Thoracic aorta (tissue), 2 donors: ENCODE results near the gene APBA2. TPM values are rescaled to one million over a fixed set of nuclear protein-coding genes. Genes with fewer than 3 reads are reported as not detected.

Experiments used
- ATAC-seq: fragments of 150-250 bp; one replicate; pipeline ENCODE4 v1.8.0; 2017; ENCODE audit warnings: low read depth; ENCODE audit not compliant: insufficient number of reproducible peaks, low FRiP score
- DNase-seq: peaks from one replicate; pipeline ENCODE4 v3.0.0-alpha.2; 2020; ENCODE audit warnings: low spot score
- H3K27ac ChIP-seq, 2 donors: fragments of 200-600 bp; sonication (generic); 1 replicate in 1 of 2; 2 replicates in 1 of 2; pipeline ENCODE4 v1.5.1; 2016; ENCODE audit warnings: mild to moderate bottlenecking in 2 of 2, moderate library complexity in 2 of 2
- H3K27me3 ChIP-seq: fragments of 200-600 bp; sonication (generic); replicated peaks from 2 replicates; pipeline ENCODE4 v1.6.0; 2016; ENCODE audit warnings: mild to moderate bottlenecking; ENCODE audit not compliant: insufficient read depth
- H3K36me3 ChIP-seq: fragments of 200-600 bp; sonication (generic); one replicate; pipeline ENCODE4 v1.5.1; 2016
- H3K4me1 ChIP-seq, 2 donors: fragments of 200-600 bp; sonication (generic); 1 replicate in 1 of 2; 2 replicates in 1 of 2; pipeline versions ENCODE4 v1.5.1 to v1.6.0; 2016; ENCODE audit warnings: low read depth in 2 of 2, mild to moderate bottlenecking in 1 of 2; ENCODE audit not compliant: control insufficient read depth in 1 of 2
- H3K4me3 ChIP-seq: fragments of 200-600 bp; sonication (generic); 2 replicates; pipeline ENCODE4 v1.5.1; 2016; ENCODE audit warnings: mild to moderate bottlenecking
- H3K9me3 ChIP-seq: fragments of 200-600 bp; sonication (generic); 2 replicates; pipeline ENCODE4 v1.5.1; 2016
- CTCF ChIP-seq: fragments of 200-600 bp; sonication (generic); IDR thresholded peaks from one replicate; pipeline ENCODE4 v1.5.1; 2019; ENCODE audit warnings: antibody characterized with exemption
- total RNA-seq, 2 donors: library from RNA; depleted of rRNA; stranded (reverse); fragments of >200 nt; gene quantifications; one replicate each; pipeline versions ENCODE4 v1.1.0 to v1.2.3, GENCODE V29; 2016

The APBA2 gene
- total RNA-seq, 2 donors from 2014 or later = 4.9 to 5.6 TPM

DNA sequence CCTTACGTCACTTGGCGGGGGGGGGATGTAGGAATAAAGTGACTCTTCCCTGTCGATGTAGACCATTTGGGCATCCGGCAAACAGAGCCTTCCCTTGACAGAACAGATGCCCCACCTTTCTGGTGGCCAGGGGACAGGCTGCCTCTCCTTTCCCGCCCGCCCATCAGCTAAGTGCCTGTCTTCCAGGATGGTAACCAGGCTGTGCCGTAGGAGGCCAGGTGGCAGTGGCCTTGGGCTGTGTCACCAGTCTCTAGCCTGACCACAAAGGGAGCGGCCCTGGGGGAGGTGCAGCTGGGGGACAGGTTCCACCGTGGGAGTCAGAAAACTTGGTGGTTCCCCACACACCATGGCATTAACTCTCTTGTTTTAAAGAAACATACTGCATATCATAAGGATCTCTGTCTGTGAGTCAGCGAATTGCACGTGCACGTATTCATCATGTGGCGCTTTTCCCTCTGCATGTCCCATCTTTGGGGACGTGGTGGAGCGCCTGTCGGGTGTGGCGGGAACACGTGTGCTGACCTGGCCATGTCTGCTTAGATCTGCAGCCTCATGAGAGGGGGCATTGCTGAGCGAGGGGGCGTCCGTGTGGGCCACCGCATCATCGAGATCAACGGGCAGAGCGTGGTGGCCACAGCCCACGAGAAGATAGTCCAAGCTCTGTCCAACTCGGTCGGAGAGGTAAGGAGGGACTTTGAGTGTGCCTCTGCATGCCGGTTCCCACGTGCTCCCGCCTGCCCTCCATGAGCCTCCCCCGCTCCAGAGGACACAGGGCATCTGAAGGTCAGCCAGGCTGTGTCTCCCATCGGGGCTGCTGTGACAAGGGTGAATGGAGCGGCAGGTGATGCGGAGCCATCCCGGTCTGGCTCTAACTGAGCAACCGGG is 227.8 kb downstream of the APBA2 start:
- TF ChIP-seq CTCF = no peak
- ATAC-seq (no peak), DNase-seq (no peak)
- no peak overlapping the region for H3K27ac ChIP-seq
- H3K4me3 ChIP-seq = no peak overlapping the region
- H3K9me3 ChIP-seq = no peaks in the 10 kb centered on the region
- H3K36me3 ChIP-seq = no peaks in the 10 kb centered on the region
- no peaks in the 10 kb centered on the region for H3K4me1 ChIP-seq
- no peaks in the 10 kb centered on the region for H3K27me3 ChIP-seq

DNA sequence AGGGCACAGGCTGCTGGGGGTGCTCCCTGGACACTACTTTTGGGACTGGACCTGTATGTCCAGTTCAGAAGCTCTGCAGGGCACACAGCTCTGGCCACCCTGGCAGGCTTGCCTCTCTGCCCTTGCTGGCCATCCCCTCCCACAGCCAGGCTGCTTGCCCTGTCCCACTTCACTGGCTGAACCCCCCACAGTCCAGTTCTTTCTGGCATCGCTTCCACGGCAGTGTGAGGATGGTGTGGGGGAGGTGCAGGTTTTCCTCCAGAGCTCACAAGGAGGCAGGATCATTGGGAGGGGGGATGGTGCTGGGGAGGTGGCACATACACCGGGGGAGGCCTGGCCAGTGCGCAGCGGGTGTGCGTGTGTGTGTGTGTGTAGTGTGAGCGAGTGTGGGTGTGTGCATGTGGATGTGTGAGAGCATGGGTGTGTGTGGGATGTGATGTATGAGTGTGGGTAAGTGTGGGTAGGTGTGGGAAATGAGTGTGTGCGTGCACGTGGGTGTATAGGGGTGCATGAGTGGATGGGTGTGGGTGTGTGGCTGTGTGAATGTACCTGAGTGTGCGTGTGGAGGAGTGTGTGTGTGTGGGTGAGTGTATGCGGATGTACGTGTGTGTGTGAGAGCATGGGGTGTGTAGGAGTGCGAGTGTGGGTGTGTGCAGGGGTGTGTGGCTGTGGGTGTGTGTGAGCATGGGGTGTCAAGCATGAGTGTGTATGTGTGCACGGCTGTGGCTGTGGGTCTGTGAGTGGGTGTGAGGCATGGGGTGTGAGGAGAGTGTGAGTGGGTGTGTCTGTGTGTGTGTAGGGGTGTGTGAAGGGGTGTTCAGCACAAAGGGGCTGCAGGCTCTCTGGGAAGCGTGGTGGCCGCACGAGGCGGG is 228.7 kb downstream of the APBA2 start:
- no peak for DNase-seq
- Histone ChIP-seq H3K36me3 (no peaks in the 10 kb centered on the region), H3K9me3 (no peaks in the 10 kb centered on the region), H3K27ac (no peak overlapping the region), H3K4me3 (no peak overlapping the region), H3K4me1 (no peaks in the 10 kb centered on the region), H3K27me3 (no peaks in the 10 kb centered on the region)
- no peak for TF ChIP-seq CTCF
- no peak for ATAC-seq

- ATAC-seq = no peak
These were observed 229.6 kb downstream of the APBA2 start for GRCh38 chr15:29115093-29115991.

DNA sequence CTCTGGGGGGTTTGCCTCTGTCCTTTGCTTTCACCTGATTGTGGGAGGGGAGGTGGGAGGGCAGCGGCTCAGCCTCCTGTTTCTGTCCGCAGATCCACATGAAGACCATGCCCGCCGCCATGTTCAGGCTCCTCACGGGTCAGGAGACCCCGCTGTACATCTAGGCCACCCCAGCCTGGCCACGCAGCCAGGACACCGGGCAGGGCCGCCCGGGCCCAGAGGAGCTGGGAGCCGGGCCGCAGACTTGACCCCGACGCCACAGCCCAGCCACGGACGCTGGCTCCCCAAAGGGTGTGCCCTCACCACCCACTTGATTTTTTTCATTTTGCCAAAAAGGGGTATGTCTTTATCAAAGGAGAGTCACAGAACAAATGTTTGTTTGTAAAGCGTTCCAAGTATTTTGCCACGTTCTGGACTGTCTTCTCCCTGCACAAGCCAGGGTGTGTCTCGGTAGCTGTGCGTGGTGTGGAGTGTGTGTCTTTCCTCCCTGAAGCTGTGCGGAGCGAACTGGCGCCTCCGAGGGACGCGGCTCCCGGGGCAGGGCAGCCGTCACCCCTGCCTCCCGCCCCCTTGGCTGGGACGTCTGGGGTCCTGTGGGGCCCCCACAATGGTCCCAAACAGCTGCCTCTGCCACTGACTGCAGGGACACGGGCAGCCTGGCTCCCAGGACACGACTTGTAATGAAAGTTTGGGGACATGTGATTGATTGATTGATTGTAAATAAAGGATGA is 231.4 kb downstream of the APBA2 start:
- Histone ChIP-seq H3K9me3 (no peaks in the 10 kb centered on the region), H3K4me3 (no peak overlapping the region), H3K36me3 (no peaks in the 10 kb centered on the region), H3K4me1 (no peaks in the 10 kb centered on the region), H3K27ac (no peak overlapping the region), H3K27me3 (no peaks in the 10 kb centered on the region)
- ATAC-seq (no peak), DNase-seq (no peak)
- no peak for TF ChIP-seq CTCF

More at GRCh38 chr15:29115093-29115991, 229.6 kb downstream of the APBA2 start:
- Histone ChIP-seq H3K27me3 (no peaks in the 10 kb centered on the region), H3K27ac (no peak overlapping the region), H3K36me3 (no peaks in the 10 kb centered on the region), H3K9me3 (no peaks in the 10 kb centered on the region), H3K4me1 (no peaks in the 10 kb centered on the region), H3K4me3 (peak overlapping the region; percentile 72)
- no peak for DNase-seq
- peak; percentile 18 for TF ChIP-seq CTCF
